Right lobe of liver (tissue), 6 donors: Measurements from ENCODE around the gene TMEFF2. TPM values are rescaled to one million over a fixed set of nuclear protein-coding genes. Genes with fewer than 3 reads are reported as not detected.

ENCODE experiments used
- ATAC-seq, 4 donors: fragments of 200-7000 bp; cut with Tn5 transposase; one replicate each; pipeline ENCODE4 v1.9.1; 2020; ENCODE audit warnings: mild to moderate bottlenecking in 4 of 4, moderate library complexity in 4 of 4
- DNase-seq, 3 donors: peaks; one replicate each; pipeline ENCODE4 v3.0.0-alpha.2; 2020
- H3K27ac ChIP-seq, 3 donors: fragments of 200-600 bp; one replicate each; pipeline ENCODE4 v1.8.0; 2022
- H3K27me3 ChIP-seq, 2 donors: fragments of 200-600 bp; one replicate each; pipeline ENCODE4 v1.8.0; 2022
- H3K36me3 ChIP-seq, 4 donors: fragments of 200-600 bp; sonication (generic) in 1 of 4; one replicate each; pipeline versions ENCODE4 v1.5.1 to v1.8.0; 2017 to 2022; ENCODE audit warnings: control low read depth in 1 of 4
- H3K4me1 ChIP-seq, 4 donors: fragments of 200-600 bp; sonication (generic) in 1 of 4; one replicate each; pipeline versions ENCODE4 v1.5.1 to v1.8.0; 2017 to 2022; ENCODE audit warnings: control low read depth in 1 of 4
- H3K4me3 ChIP-seq, 3 donors: fragments of 200-600 bp; one replicate each; pipeline ENCODE4 v1.8.0; 2022
- H3K9me3 ChIP-seq, 4 donors: fragments of 200-600 bp; sonication (generic) in 1 of 4; one replicate each; pipeline versions ENCODE4 v1.5.1 to v1.8.0; 2017 to 2022; ENCODE audit warnings: control low read depth in 1 of 4
- POLR2A ChIP-seq: fragments of 450-650 bp; IDR thresholded peaks from one replicate; pipeline ENCODE4 v1.6.1; 2017; ENCODE audit warnings: antibody characterized with exemption, mild to moderate bottlenecking
- WGBS: methylation state at CpG from one replicate; pipeline ENCODE4 v1.1.6; 2018; ENCODE audit warnings: low coverage, low lambda C conversion rate; ENCODE audit not compliant: insufficient coverage; ENCODE audit errors: missing lambda C conversion rate; 5-methylcytosine and 5-hydroxymethylcytosine counted together
- intact Hi-C, 2 donors: fragments of 100-400 bp; cut with DNase I; formaldehyde crosslinking; loops; one replicate each; pipeline versions ENCODE4 v1.11.2 to v1.14.1; 2022
- total RNA-seq, 6 experiments: library from RNA; depleted of rRNA in 2 of 6; stranded (reverse); fragments of >200 nt in 2 of 6; fragmentation: NEBNext Ultra II Directional in 3 of 6; extraction: Animal tissue kit (Norgen Biotek cat#: 25700) in 3 of 6; gene quantifications; one replicate each; pipeline versions ENCODE4 v1.1.0 to v1.2.4, GENCODE V29; 2016 to 2023
- TF ChIP-seq, protein P1 (sequence below), 4 donors: fragments of 200-600 bp in 3 of 4; fragments of 450-650 bp in 1 of 4; IDR thresholded peaks; one replicate each; pipeline versions ENCODE4 v1.5.1 to v1.8.0; 2016 to 2022; ENCODE audit warnings: antibody characterized with exemption in 4 of 4, mild to moderate bottlenecking in 2 of 4
- donor health status: DM: no; HTN: yes; CAD: no.
- donor health status: DM: no; HTN: no; CAD: no.
- donor health status: DM: no; HTN: no; CAD: no.
- donor health status: DM: no; HTN: yes; CAD: no.
- donor health status: DM: no; HTN: yes; CAD: no.

Gene TMEFF2
- total RNA-seq, 6 experiments from 2014 or later, result not detected

DNA sequence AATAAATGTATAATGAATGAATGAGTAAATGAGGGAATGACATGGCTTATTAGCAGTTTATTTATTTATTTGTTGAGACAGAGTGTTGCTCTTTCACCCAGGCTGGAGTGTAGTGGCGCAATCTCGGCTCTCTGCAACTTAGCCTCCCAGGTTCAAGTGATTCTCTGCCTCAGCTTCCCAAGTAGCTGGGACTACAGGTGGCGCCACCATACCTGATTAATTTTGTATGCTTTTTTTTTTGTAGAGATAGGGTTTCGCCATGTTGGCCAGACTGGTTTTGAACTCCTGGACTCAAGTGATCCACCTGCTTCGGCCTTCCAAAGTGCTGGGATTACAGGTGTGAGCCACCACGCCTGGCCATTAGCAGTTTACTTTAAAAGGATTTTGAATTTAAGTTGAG, 247.5 kb downstream of the TMEFF2 start:
- H3K27me3 ChIP-seq, result no peaks in the 10 kb centered on the region
- no peaks in the 10 kb centered on the region for H3K9me3 ChIP-seq
- no peak for DNase-seq
- WGBS, result 90% methylated on average over 6 of the region's 6 CpGs
- no peaks in the 10 kb centered on the region for H3K4me1 ChIP-seq
- intact Hi-C loops, result no loop called here
- H3K36me3 ChIP-seq, result no peaks in the 10 kb centered on the region
- H3K4me3 ChIP-seq, result no peak overlapping the region
- ATAC-seq, result no peak
- H3K27ac ChIP-seq, result no peak overlapping the region
- no peak for TF ChIP-seq POLR2A
- TF ChIP-seq, protein P1, sequence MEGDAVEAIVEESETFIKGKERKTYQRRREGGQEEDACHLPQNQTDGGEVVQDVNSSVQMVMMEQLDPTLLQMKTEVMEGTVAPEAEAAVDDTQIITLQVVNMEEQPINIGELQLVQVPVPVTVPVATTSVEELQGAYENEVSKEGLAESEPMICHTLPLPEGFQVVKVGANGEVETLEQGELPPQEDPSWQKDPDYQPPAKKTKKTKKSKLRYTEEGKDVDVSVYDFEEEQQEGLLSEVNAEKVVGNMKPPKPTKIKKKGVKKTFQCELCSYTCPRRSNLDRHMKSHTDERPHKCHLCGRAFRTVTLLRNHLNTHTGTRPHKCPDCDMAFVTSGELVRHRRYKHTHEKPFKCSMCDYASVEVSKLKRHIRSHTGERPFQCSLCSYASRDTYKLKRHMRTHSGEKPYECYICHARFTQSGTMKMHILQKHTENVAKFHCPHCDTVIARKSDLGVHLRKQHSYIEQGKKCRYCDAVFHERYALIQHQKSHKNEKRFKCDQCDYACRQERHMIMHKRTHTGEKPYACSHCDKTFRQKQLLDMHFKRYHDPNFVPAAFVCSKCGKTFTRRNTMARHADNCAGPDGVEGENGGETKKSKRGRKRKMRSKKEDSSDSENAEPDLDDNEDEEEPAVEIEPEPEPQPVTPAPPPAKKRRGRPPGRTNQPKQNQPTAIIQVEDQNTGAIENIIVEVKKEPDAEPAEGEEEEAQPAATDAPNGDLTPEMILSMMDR (IDR thresholded peaks at IDR 0.05), result no peak

GRCh38 chr2:191946471-191947182, 248.1 kb downstream of the TMEFF2 start:
- H3K36me3 ChIP-seq, result no peaks in the 10 kb centered on the region
- no peaks in the 10 kb centered on the region for H3K27me3 ChIP-seq
- H3K4me1 ChIP-seq, result no peaks in the 10 kb centered on the region
- no peaks in the 10 kb centered on the region for H3K9me3 ChIP-seq
- no peak overlapping the region for H3K4me3 ChIP-seq
- TF ChIP-seq POLR2A, result no peak
- TF ChIP-seq, protein P1 (IDR thresholded peaks at IDR 0.05), result no peak
- DNase-seq (no peak), ATAC-seq (peak in 1 of 4 donors; percentile 67)
- intact Hi-C loops, result no loop called here
- 25% methylated on average over 2 of the region's 2 CpGs for WGBS
- no peak overlapping the region for H3K27ac ChIP-seq

DNA sequence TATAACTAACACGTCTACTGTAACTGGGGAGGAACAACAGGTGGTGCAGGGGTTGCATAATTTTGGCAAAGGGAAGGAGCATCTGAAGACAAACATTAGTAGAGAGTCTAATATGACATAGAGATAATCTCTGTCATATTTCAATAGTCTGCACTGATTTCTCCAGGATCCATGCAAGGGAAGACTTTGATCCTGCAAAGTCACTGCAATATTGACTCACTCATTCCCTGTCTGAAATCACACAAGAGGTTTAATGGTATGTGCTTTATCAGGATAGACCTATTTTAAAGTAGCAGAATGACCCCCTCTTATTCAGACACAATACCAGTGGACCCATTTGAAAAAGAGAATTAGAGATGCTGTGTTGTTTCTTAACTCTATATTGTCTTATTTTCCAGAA, 249.1 kb downstream of the TMEFF2 start:
- intact Hi-C loops, result no loop called here
- Histone ChIP-seq H3K27ac (no peak overlapping the region), H3K36me3 (no peaks in the 10 kb centered on the region), H3K4me3 (no peak overlapping the region), H3K9me3 (no peaks in the 10 kb centered on the region), H3K27me3 (no peaks in the 10 kb centered on the region), H3K4me1 (no peaks in the 10 kb centered on the region)
- no peak for ATAC-seq
- no peak for DNase-seq
- TF ChIP-seq POLR2A, result no peak
- TF ChIP-seq, protein P1 (IDR thresholded peaks at IDR 0.05), result no peak
- 40% methylated on average over 1 of the region's 1 CpG for WGBS

GRCh38 chr2:191942739-191943103, 252.0 kb downstream of the TMEFF2 start:
- Histone ChIP-seq H3K27ac (no peak overlapping the region), H3K4me3 (no peak overlapping the region), H3K36me3 (no peaks in the 10 kb centered on the region), H3K4me1 (no peaks in the 10 kb centered on the region), H3K9me3 (no peaks in the 10 kb centered on the region), H3K27me3 (no peaks in the 10 kb centered on the region)
- ATAC-seq, result no peak
- DNase-seq, result no peak
- WGBS, result 68% methylated on average over 2 of the region's 2 CpGs
- intact Hi-C loops, result no loop called here
- no peak for TF ChIP-seq POLR2A
- TF ChIP-seq, protein P1 (IDR thresholded peaks at IDR 0.05), result no peak
